GM21619 (cell line): ENCODE data around the gene LIMS1.

Source experiments
- ATAC-seq: cut with Tn5 transposase; IDR thresholded peaks from one replicate; pipeline ENCODE4 v1.9.1; 2021; ENCODE audit not compliant: unreplicated experiment

The LIMS1 gene

GRCh38 chr2:108613261-108614042, 79.2 kb downstream of the LIMS1 start:
- ATAC-seq = no peak

DNA sequence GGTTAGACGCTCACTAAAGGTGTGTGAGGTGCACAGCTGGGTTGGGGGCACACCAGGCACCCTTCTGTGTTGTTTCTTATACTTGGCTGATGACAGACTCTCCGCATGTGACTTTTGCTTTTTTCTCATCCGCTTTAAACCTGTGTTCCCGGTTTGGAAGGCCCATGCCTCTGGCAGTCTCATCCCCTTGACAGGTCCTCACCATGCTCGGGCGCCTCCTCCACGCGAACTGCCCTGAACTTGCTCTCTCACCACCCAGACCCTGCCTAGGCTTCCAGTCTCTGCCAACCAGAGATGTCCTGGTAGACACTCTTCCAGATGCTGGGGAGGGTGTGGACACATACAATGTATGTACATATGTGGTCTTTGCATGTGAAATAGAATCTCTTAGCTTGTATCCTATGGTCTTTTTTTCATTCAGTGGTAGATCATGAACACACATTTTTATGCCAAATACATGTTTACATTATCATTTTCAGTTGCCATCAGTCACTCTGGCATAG, 79.8 kb downstream of the LIMS1 start:
- ATAC-seq = no peak

- ATAC-seq = no peak
Observed at GRCh38 chr2:108614659-108615058, 80.4 kb downstream of the LIMS1 start.

DNA sequence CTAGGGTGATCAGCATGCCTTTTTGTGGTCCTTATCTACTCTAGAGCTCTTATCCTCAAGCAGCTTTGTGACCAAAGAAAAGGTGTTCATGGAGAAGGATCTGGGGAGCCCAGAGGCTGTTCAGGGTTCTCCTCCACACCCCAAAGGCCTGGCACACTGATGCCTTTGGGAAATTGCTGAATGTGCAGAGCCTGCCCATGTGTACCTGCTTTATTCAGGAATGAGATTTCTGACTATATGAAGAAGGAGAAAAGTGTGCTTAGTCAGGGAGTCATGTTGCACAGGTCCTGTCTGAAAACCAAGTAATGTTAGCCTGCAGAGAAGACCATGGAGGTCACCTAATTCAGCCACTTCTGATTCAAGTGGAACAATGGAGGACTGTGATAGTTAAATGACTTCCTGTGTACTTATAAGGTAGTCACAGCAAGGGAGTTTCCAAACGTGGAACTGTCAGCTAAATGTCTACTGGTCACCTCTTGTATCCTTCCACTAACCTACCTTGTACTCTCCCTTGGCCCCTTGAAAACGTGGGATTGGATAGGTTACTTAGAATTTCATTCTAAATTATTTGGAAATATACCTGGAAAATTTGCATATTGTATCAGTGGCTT, 81.3 kb downstream of the LIMS1 start:
- ATAC-seq = no peak

GRCh38 chr2:108616318-108616717, 82.0 kb downstream of the LIMS1 start:
- ATAC-seq = no peak

DNA sequence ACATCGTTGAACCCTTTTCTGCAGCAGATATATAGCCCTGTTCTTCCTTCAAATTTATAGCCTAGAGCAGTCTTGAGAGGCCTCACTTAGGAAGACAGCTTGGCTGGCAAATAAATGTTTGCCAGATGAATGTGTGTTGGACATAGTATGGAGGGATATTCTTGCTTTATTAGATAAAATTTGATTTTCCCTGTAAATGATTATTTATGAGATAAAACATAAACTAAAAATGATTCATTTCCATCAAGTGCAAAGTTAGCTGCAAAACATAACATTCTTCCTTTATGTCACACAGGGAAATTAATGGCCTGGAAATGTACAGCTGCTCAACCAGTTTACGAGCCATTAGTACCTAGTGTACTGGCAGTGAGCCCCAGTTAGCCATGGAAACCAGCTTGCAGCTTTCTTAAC, 82.5 kb downstream of the LIMS1 start:
- ATAC-seq = no peak

DNA sequence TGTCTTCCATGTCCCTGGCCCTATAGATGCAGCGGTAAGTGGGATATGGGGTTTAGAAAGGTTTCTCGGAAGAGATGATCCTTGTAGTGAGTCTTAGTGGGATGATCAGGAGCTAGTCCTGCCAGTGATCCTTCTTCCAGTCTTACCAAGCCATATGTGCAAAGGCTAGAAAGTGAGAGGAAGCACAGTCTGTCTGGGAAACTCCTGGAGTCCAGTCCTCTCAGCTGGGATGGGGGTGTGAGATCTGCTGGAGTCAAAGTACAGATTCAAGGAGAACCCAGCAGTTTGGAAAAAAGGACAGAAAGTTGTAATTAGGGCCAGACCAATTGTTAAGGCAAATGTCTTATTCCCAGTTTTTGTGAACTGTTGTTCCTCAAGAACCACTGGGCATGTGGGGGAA, 83.3 kb downstream of the LIMS1 start:
- no peak for ATAC-seq

DNA sequence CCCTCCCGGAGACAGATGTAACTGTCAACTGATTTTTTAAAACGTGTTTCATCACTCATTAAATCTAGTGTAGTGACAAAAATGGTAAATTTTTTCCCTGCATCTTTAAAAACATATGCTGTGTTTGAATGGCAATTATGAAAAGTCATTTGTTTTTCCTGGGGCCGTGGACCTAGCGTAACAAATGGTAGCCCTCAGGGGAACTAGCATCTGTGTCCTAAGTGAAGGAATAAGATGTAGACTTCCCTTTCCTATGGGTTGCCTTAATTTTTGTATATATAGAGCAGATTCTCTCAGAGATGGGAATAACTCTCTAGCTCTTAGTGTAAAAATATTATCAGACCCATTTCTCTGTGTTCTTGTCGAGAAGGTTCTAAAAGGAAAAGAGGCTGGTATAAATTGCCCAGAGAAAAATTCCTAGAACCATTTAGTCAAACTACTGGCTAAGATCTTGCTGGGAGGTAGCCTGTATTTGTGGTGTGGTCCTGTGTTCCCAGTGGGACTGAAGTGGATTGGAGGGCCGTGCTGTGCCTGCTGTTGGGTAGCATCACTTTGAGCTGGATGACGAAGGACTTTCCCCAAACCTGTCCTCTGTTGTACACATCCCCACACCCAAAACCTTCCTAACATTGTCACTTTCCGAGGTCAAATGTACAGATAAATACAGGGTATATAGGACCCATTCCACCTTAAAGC, 85.8 kb downstream of the LIMS1 start:
- no peak for ATAC-seq

- no peak for ATAC-seq
Observed at GRCh38 chr2:108620656-108621055, 86.4 kb downstream of the LIMS1 start.

DNA sequence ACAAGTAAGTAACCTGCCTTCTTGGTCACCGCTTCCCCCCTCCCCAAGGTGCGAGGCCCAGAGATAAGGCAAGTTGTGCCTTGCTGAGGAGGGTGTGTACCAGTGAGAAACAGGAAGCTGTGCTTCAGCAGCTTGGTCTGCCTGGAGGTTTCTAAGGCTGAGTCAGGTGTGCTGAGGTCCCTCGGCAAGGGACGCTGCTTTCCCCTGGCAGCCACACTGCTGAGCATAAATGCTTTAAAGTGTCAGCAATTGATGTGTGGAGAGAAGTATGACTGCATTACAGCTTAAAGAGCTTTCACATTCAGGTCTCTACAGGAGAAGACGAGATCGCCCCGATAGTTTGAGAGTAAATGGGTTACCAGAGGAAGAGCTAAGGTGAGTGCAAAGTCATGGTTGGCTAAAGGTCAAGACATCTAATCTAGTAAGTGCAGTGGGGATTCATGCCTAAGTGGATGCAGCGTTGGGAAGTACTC, 86.9 kb downstream of the LIMS1 start:
- peak; percentile 97 for ATAC-seq

DNA sequence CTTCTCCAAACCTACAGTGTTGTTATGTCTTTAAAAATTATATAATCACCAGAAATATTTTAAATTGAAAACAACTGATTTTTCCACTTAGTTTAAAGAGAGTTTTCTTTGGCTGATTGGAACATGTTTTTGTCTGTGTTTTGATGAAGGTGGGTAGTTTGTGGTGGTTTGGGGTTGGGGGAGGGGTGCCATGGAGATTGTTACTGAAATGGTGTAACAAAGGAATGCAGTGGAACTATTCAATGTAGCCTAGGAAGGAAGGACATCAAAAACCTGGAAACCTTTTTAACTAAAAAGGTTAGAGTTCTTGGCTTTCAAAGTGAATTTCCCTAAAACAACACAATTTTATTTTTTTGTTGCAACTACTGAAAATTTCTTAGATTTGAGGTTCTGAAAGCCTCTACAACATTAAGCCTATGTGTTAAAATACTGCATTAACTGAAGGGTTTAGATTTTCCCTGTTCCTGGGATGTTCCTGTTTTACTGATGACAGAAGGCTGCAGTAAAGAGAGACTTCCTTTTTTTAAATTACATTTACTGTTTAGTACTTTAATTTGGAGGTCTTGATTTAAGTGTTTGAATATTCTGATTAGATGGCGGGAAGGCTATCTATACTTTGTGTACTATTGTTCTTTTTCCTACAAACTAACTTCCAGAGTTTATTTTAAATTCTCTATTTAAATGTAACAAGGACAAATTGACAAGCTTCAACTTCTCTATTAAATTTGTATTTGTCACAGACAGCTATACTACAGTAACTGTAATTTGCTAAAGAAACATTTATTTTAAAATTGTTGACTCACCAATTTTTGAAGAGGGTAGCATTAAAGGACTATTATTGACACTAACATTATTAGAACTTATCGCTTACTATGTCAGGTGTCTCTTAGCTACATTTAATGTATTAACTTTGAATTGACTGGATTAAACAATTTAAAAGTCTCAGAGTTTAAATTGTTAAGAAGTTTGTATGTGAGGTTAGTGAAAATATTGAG, 87.7 kb downstream of the LIMS1 start:
- no peak for ATAC-seq

GRCh38 chr2:108623616-108624015, 89.3 kb downstream of the LIMS1 start:
- ATAC-seq = no peak

- no peak for ATAC-seq
Observed at GRCh38 chr2:108625186-108625827, 91.0 kb downstream of the LIMS1 start.

- no peak for ATAC-seq
Observed at GRCh38 chr2:108625828-108626195, 91.5 kb downstream of the LIMS1 start.

GRCh38 chr2:108626995-108627394, 92.7 kb downstream of the LIMS1 start:
- ATAC-seq = no peak

DNA sequence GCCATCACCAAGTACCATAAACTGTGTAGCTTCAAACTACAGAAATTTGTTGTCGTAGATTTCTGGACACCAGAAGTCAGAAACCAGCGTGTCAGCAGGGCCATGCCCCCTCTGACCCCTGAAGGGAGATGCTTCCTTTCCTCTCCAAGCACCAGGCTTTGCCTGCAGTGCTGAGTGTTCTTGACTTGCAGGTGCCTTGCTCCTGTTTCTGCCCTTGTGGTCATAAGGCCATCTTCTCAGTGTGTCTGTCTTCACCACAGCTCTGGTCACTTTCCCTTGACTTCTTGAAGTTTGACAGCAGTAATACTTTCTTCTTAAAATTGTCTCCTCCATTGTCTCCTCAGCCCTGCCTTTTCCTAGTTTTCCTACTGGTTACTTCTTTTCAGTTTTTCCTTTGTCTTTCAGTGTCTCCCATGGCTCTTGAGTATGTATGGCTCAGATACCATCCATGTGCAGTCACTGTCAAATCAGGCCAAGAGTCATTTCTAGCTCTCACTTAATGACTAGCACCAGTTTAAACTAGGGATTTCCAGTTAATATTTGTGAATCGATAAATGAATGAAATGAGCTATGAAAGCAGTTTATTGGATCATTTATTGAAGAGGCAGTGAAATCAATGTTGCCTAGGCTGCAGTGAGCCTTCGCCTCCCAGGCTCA, 93.8 kb downstream of the LIMS1 start:
- no peak for ATAC-seq

DNA sequence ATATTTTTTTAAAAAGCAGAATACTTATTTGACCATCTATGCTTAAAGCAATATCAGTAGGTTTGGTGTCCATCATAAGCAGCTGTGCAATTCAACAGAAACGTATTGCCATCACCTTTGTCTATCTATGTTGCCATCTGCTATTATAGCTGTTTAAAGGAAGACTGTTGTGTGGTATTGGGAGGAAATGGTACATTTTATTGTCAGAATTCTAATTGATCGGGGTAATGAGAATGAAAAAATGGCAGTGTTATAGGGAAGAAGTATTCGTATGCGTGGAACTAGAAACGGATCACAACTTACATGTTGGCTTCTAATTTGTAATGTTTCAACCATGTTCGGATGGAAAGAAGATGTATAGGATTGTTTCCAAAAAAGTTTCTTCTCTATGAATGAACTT, 94.7 kb downstream of the LIMS1 start:
- ATAC-seq = no peak

DNA sequence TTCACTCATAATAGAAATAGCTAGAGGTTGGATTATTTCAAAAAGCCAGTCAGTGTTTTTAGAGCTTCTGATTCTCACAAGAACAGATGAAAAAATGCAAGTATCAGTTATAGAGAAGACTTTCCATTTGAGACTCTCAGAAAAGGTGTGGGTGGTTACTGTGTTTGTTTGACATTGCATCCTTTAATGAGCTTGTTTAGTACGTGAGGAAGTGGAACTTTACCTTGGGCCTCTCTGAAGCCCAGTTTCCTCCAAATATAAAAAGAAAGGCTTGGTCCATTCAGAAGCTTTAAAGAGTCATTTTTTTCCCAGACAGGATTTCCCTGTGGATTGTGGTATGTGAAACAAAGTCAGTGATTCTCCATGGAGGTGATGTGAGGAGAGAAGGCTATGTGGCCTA, 95.1 kb downstream of the LIMS1 start:
- ATAC-seq = peak; percentile 70

- no peak for ATAC-seq
Observed at GRCh38 chr2:108630567-108631405, 96.5 kb downstream of the LIMS1 start.
